ENCODE data around the gene SNX20.

SNX20 gene

GRCh38 chr16:50681021-50681885, at the start of gene SNX20:
Gene SNX20, minus strand, starts transcription at chr16:50681312. Its CDS starts 3,786 bp downstream, at chr16:50677526.
- Histone ChIP-seq H3K27me3 (ENCODE audit: control insufficient read depth, insufficient read depth, low read length) (no peaks in the 10 kb centered on the region), H3K4me1 (ENCODE audit: control insufficient read depth, insufficient read depth, low read length) (no peaks in the 10 kb centered on the region), H3K4me3 (ENCODE audit: low read depth, low read length) (no peak within 1 kb of the TSS), H3K9me3 (ENCODE audit: control insufficient read depth, insufficient read depth, low read length) (no peaks in the 10 kb centered on the region), H3K36me3 (ENCODE audit: control insufficient read depth, insufficient read depth, low read length) (no peaks in the 10 kb centered on the region), H3K9ac (ENCODE audit: low read depth, low read length) (no peak within 1 kb of the TSS)

GRCh38 chr16:50724306-50724705, 43.2 kb upstream of the SNX20 start:
- Histone ChIP-seq H3K9me3 (ENCODE audit: control insufficient read depth, insufficient read depth, low read length) (no peaks in the 10 kb centered on the region), H3K4me3 (ENCODE audit: low read depth, low read length) (no peak overlapping the region), H3K36me3 (ENCODE audit: control insufficient read depth, insufficient read depth, low read length) (no peaks in the 10 kb centered on the region), H3K27me3 (ENCODE audit: control insufficient read depth, insufficient read depth, low read length) (no peaks in the 10 kb centered on the region), H3K9ac (ENCODE audit: low read depth, low read length) (no peak overlapping the region), H3K4me1 (ENCODE audit: control insufficient read depth, insufficient read depth, low read length) (peaks cover 5% of the 10 kb centered on the region)

- Histone ChIP-seq H3K27me3 (ENCODE audit: control insufficient read depth, insufficient read depth, low read length) (no peaks in the 10 kb centered on the region), H3K36me3 (ENCODE audit: control insufficient read depth, insufficient read depth, low read length) (no peaks in the 10 kb centered on the region), H3K9me3 (ENCODE audit: control insufficient read depth, insufficient read depth, low read length) (no peaks in the 10 kb centered on the region), H3K9ac (ENCODE audit: low read depth, low read length) (no peak overlapping the region), H3K4me1 (ENCODE audit: control insufficient read depth, insufficient read depth, low read length) (peaks cover 5% of the 10 kb centered on the region), H3K4me3 (ENCODE audit: low read depth, low read length) (no peak overlapping the region)
These were observed 41.8 kb upstream of the SNX20 start for GRCh38 chr16:50722960-50723359.

- Histone ChIP-seq H3K36me3 (ENCODE audit: control insufficient read depth, insufficient read depth, low read length) (no peaks in the 10 kb centered on the region), H3K9me3 (ENCODE audit: control insufficient read depth, insufficient read depth, low read length) (no peaks in the 10 kb centered on the region), H3K9ac (ENCODE audit: low read depth, low read length) (no peak overlapping the region), H3K4me3 (ENCODE audit: low read depth, low read length) (no peak overlapping the region), H3K27me3 (ENCODE audit: control insufficient read depth, insufficient read depth, low read length) (no peaks in the 10 kb centered on the region), H3K4me1 (ENCODE audit: control insufficient read depth, insufficient read depth, low read length) (peaks cover 5% of the 10 kb centered on the region)
These were observed 41.3 kb upstream of the SNX20 start for GRCh38 chr16:50722405-50722737.

- Histone ChIP-seq H3K9ac (ENCODE audit: low read depth, low read length) (no peak overlapping the region), H3K36me3 (ENCODE audit: control insufficient read depth, insufficient read depth, low read length) (no peaks in the 10 kb centered on the region), H3K4me1 (ENCODE audit: control insufficient read depth, insufficient read depth, low read length) (peaks cover 5% of the 10 kb centered on the region), H3K27me3 (ENCODE audit: control insufficient read depth, insufficient read depth, low read length) (no peaks in the 10 kb centered on the region), H3K9me3 (ENCODE audit: control insufficient read depth, insufficient read depth, low read length) (no peaks in the 10 kb centered on the region), H3K4me3 (ENCODE audit: low read depth, low read length) (no peak overlapping the region)
These were observed 40.7 kb upstream of the SNX20 start for GRCh38 chr16:50721549-50722404.

GRCh38 chr16:50719401-50720337, 38.6 kb upstream of the SNX20 start:
- H3K36me3 ChIP-seq (ENCODE audit: control insufficient read depth, insufficient read depth, low read length), result no peaks in the 10 kb centered on the region
- no peaks in the 10 kb centered on the region for H3K27me3 ChIP-seq (ENCODE audit: control insufficient read depth, insufficient read depth, low read length)
- H3K4me1 ChIP-seq (ENCODE audit: control insufficient read depth, insufficient read depth, low read length), result peaks cover 5% of the 10 kb centered on the region
- H3K9me3 ChIP-seq (ENCODE audit: control insufficient read depth, insufficient read depth, low read length), result no peaks in the 10 kb centered on the region
- H3K9ac ChIP-seq (ENCODE audit: low read depth, low read length), result no peak overlapping the region
- H3K4me3 ChIP-seq (ENCODE audit: low read depth, low read length), result no peak overlapping the region

GRCh38 chr16:50718761-50719400, 37.8 kb upstream of the SNX20 start:
- Histone ChIP-seq H3K36me3 (ENCODE audit: control insufficient read depth, insufficient read depth, low read length) (no peaks in the 10 kb centered on the region), H3K4me1 (ENCODE audit: control insufficient read depth, insufficient read depth, low read length) (peaks cover 5% of the 10 kb centered on the region), H3K9ac (ENCODE audit: low read depth, low read length) (no peak overlapping the region), H3K27me3 (ENCODE audit: control insufficient read depth, insufficient read depth, low read length) (no peaks in the 10 kb centered on the region), H3K9me3 (ENCODE audit: control insufficient read depth, insufficient read depth, low read length) (no peaks in the 10 kb centered on the region), H3K4me3 (ENCODE audit: low read depth, low read length) (no peak overlapping the region)

GRCh38 chr16:50718061-50718760, 37.1 kb upstream of the SNX20 start:
- no peak overlapping the region for H3K4me3 ChIP-seq (ENCODE audit: low read depth, low read length)
- no peak overlapping the region for H3K9ac ChIP-seq (ENCODE audit: low read depth, low read length)
- H3K27me3 ChIP-seq (ENCODE audit: control insufficient read depth, insufficient read depth, low read length), result no peaks in the 10 kb centered on the region
- peaks cover 5% of the 10 kb centered on the region for H3K4me1 ChIP-seq (ENCODE audit: control insufficient read depth, insufficient read depth, low read length)
- H3K9me3 ChIP-seq (ENCODE audit: control insufficient read depth, insufficient read depth, low read length), result no peaks in the 10 kb centered on the region
- H3K36me3 ChIP-seq (ENCODE audit: control insufficient read depth, insufficient read depth, low read length), result no peaks in the 10 kb centered on the region

- no peak overlapping the region for H3K9ac ChIP-seq (ENCODE audit: low read depth, low read length)
- H3K4me1 ChIP-seq (ENCODE audit: control insufficient read depth, insufficient read depth, low read length), result peaks cover 5% of the 10 kb centered on the region
- H3K36me3 ChIP-seq (ENCODE audit: control insufficient read depth, insufficient read depth, low read length), result no peaks in the 10 kb centered on the region
- H3K4me3 ChIP-seq (ENCODE audit: low read depth, low read length), result no peak overlapping the region
- no peaks in the 10 kb centered on the region for H3K9me3 ChIP-seq (ENCODE audit: control insufficient read depth, insufficient read depth, low read length)
- no peaks in the 10 kb centered on the region for H3K27me3 ChIP-seq (ENCODE audit: control insufficient read depth, insufficient read depth, low read length)
These were observed 36.4 kb upstream of the SNX20 start for GRCh38 chr16:50717494-50717893.

- peaks cover 5% of the 10 kb centered on the region for H3K4me1 ChIP-seq (ENCODE audit: control insufficient read depth, insufficient read depth, low read length)
- no peaks in the 10 kb centered on the region for H3K36me3 ChIP-seq (ENCODE audit: control insufficient read depth, insufficient read depth, low read length)
- no peaks in the 10 kb centered on the region for H3K27me3 ChIP-seq (ENCODE audit: control insufficient read depth, insufficient read depth, low read length)
- H3K9me3 ChIP-seq (ENCODE audit: control insufficient read depth, insufficient read depth, low read length), result no peaks in the 10 kb centered on the region
- H3K9ac ChIP-seq (ENCODE audit: low read depth, low read length), result no peak overlapping the region
- no peak overlapping the region for H3K4me3 ChIP-seq (ENCODE audit: low read depth, low read length)
These were observed 36.0 kb upstream of the SNX20 start for GRCh38 chr16:50717091-50717490.

Data from iPS-15b (cell line).